Measurements from ENCODE around the gene RELN. TPM values are rescaled to one million over a fixed set of nuclear protein-coding genes. Genes with fewer than 3 reads are reported as not detected.

RELN gene
- total and polyA plus RNA-seq, 2 donors from 2014 or later, result 0.95 to 5.4 TPM

GRCh38 chr7:103630318-103630717, 359.1 kb downstream of the RELN start:
- intact Hi-C loops (cut with DNase I), result no loop called here
- H3K36me3 ChIP-seq (ENCODE audit: control insufficient read depth in 2 of 3, insufficient read depth in 3 of 3, low read length in 3 of 3), result no peaks in the 10 kb centered on the region
- H3K4me1 ChIP-seq (ENCODE audit: control insufficient read depth in 2 of 3, insufficient read depth in 2 of 3, low read depth in 1 of 3, low read length in 3 of 3), result no peaks in the 10 kb centered on the region
- H3K9me3 ChIP-seq (ENCODE audit: control insufficient read depth in 2 of 3, insufficient read depth in 1 of 3, low read length in 3 of 3), result no peaks in the 10 kb centered on the region
- no peak overlapping the region for H3K27ac ChIP-seq (ENCODE audit: low read depth in 2 of 2, low read length in 2 of 2)
- DNase-seq (no peak), FAIRE-seq (no peak)
- no peak overlapping the region for H3K4me3 ChIP-seq (ENCODE audit: low read length in 3 of 3)
- H3K27me3 ChIP-seq (ENCODE audit: control insufficient read depth, insufficient read depth, low read length), result no peaks in the 10 kb centered on the region
- no peak overlapping the region for H3K9ac ChIP-seq (ENCODE audit: low read length in 3 of 3)
- TF ChIP-seq CTCF (IDR thresholded peaks at IDR 0.05; ENCODE audit: borderline replicate concordance, extremely low read depth, insufficient read depth), result no peak

GRCh38 chr7:103628742-103629141, 360.7 kb downstream of the RELN start:
- no peak for FAIRE-seq
- intact Hi-C loops (cut with DNase I), result no loop called here

GRCh38 chr7:103626776-103627175, 362.7 kb downstream of the RELN start:
- Histone ChIP-seq H3K27ac (ENCODE audit: low read depth in 2 of 2, low read length in 2 of 2) (no peak overlapping the region), H3K4me1 (ENCODE audit: control insufficient read depth in 2 of 3, insufficient read depth in 2 of 3, low read depth in 1 of 3, low read length in 3 of 3) (no peaks in the 10 kb centered on the region), H3K4me3 (ENCODE audit: low read length in 3 of 3) (no peak overlapping the region), H3K9ac (ENCODE audit: low read length in 3 of 3) (no peak overlapping the region), H3K36me3 (ENCODE audit: control insufficient read depth in 2 of 3, insufficient read depth in 3 of 3, low read length in 3 of 3) (no peaks in the 10 kb centered on the region), H3K9me3 (ENCODE audit: control insufficient read depth in 2 of 3, insufficient read depth in 1 of 3, low read length in 3 of 3) (no peaks in the 10 kb centered on the region), H3K27me3 (ENCODE audit: control insufficient read depth, insufficient read depth, low read length) (no peaks in the 10 kb centered on the region)
- DNase-seq (no peak), FAIRE-seq (no peak)
- TF ChIP-seq CTCF (IDR thresholded peaks at IDR 0.05; ENCODE audit: borderline replicate concordance, extremely low read depth, insufficient read depth), result no peak
- intact Hi-C loops (cut with DNase I), result no loop called here

More at GRCh38 chr7:103628742-103629141, 360.7 kb downstream of the RELN start:
- H3K27me3 ChIP-seq (ENCODE audit: control insufficient read depth, insufficient read depth, low read length), result no peaks in the 10 kb centered on the region
- H3K4me3 ChIP-seq (ENCODE audit: low read length in 3 of 3), result no peak overlapping the region
- no peaks in the 10 kb centered on the region for H3K4me1 ChIP-seq (ENCODE audit: control insufficient read depth in 2 of 3, insufficient read depth in 2 of 3, low read depth in 1 of 3, low read length in 3 of 3)
- TF ChIP-seq CTCF (IDR thresholded peaks at IDR 0.05; ENCODE audit: borderline replicate concordance, extremely low read depth, insufficient read depth), result no peak
- H3K27ac ChIP-seq (ENCODE audit: low read depth in 2 of 2, low read length in 2 of 2), result no peak overlapping the region
- no peaks in the 10 kb centered on the region for H3K36me3 ChIP-seq (ENCODE audit: control insufficient read depth in 2 of 3, insufficient read depth in 3 of 3, low read length in 3 of 3)
- H3K9me3 ChIP-seq (ENCODE audit: control insufficient read depth in 2 of 3, insufficient read depth in 1 of 3, low read length in 3 of 3), result no peaks in the 10 kb centered on the region
- DNase-seq, result no peak
- H3K9ac ChIP-seq (ENCODE audit: low read length in 3 of 3), result no peak overlapping the region

- intact Hi-C loops (cut with DNase I), result no loop called here
These were observed 367.2 kb downstream of the RELN start for GRCh38 chr7:103622274-103622673.

More at GRCh38 chr7:103622274-103622673, 367.2 kb downstream of the RELN start:
- Histone ChIP-seq H3K27ac (ENCODE audit: low read depth in 2 of 2, low read length in 2 of 2) (no peak overlapping the region), H3K9ac (ENCODE audit: low read length in 3 of 3) (no peak overlapping the region), H3K27me3 (ENCODE audit: control insufficient read depth, insufficient read depth, low read length) (no peaks in the 10 kb centered on the region), H3K36me3 (ENCODE audit: control insufficient read depth in 2 of 3, insufficient read depth in 3 of 3, low read length in 3 of 3) (no peaks in the 10 kb centered on the region), H3K9me3 (ENCODE audit: control insufficient read depth in 2 of 3, insufficient read depth in 1 of 3, low read length in 3 of 3) (no peaks in the 10 kb centered on the region), H3K4me3 (ENCODE audit: low read length in 3 of 3) (no peak overlapping the region), H3K4me1 (ENCODE audit: control insufficient read depth in 2 of 3, insufficient read depth in 2 of 3, low read depth in 1 of 3, low read length in 3 of 3) (no peaks in the 10 kb centered on the region)
- FAIRE-seq, result no peak
- TF ChIP-seq CTCF (IDR thresholded peaks at IDR 0.05; ENCODE audit: borderline replicate concordance, extremely low read depth, insufficient read depth), result no peak
- DNase-seq, result no peak
